ENCODE results near the gene FAIM. TPM values are rescaled to one million over a fixed set of nuclear protein-coding genes. Genes with fewer than 3 reads are reported as not detected.
"Not testable (repeated sequence)": the region's sequence is repeated elsewhere in the genome, so short reads cannot be mapped to it uniquely, and the experiment has no call there.

Gene FAIM
- total RNA-seq, 1 donor from 2014 or later, result 17.5 TPM

GRCh38 chr3:138588445-138588844 lies 20.1 kb upstream of the FAIM start:
- Histone ChIP-seq H3K4me3 (ENCODE audit: low read depth, low read length) (no peak overlapping the region), H3K27me3 (ENCODE audit: control insufficient read depth, insufficient read depth, low read length) (no peaks in the 10 kb centered on the region), H3K36me3 (ENCODE audit: control insufficient read depth, insufficient read depth, low read length) (no peaks in the 10 kb centered on the region)
- DNase-seq (ENCODE audit: low read depth), result no peak
- no peak for TF ChIP-seq CTCF (IDR thresholded peaks at IDR 0.05; ENCODE audit: insufficient read depth, low read length, poor library complexity, severe bottlenecking)

DNA sequence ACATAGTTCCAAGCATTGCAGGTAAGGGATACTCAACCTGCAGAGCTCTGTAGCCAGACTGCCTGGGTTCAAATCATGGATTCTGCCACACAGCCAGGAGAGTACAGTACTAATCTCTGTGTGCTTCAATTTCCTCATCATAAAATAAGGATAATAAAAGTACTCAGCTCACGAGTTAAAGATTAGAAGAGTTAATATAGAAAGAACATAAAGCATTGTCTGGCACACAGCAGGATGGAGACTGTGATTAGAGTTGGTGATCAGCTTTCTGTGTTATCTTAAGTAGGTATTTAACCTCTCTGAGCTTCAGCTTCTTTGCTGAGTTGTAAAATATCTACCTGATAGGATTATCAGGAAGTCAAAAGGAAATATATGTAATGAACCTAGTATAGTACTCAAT lies 17.2 kb upstream of the FAIM start:
- no peak for TF ChIP-seq CTCF (IDR thresholded peaks at IDR 0.05; ENCODE audit: insufficient read depth, low read length, poor library complexity, severe bottlenecking)
- no peaks in the 10 kb centered on the region for H3K27me3 ChIP-seq (ENCODE audit: control insufficient read depth, insufficient read depth, low read length)
- DNase-seq (ENCODE audit: low read depth), result no peak
- H3K36me3 ChIP-seq (ENCODE audit: control insufficient read depth, insufficient read depth, low read length), result no peaks in the 10 kb centered on the region
- H3K4me3 ChIP-seq (ENCODE audit: low read depth, low read length), result no peak overlapping the region

GRCh38 chr3:138593488-138594149 lies 15.0 kb upstream of the FAIM start:
- H3K4me3 ChIP-seq (ENCODE audit: low read depth, low read length), result peak overlapping the region; percentile 81
- DNase-seq (ENCODE audit: low read depth), result no peak
- no peaks in the 10 kb centered on the region for H3K27me3 ChIP-seq (ENCODE audit: control insufficient read depth, insufficient read depth, low read length)
- no peak for TF ChIP-seq CTCF (IDR thresholded peaks at IDR 0.05; ENCODE audit: insufficient read depth, low read length, poor library complexity, severe bottlenecking)
- H3K36me3 ChIP-seq (ENCODE audit: control insufficient read depth, insufficient read depth, low read length), result no peaks in the 10 kb centered on the region

DNA sequence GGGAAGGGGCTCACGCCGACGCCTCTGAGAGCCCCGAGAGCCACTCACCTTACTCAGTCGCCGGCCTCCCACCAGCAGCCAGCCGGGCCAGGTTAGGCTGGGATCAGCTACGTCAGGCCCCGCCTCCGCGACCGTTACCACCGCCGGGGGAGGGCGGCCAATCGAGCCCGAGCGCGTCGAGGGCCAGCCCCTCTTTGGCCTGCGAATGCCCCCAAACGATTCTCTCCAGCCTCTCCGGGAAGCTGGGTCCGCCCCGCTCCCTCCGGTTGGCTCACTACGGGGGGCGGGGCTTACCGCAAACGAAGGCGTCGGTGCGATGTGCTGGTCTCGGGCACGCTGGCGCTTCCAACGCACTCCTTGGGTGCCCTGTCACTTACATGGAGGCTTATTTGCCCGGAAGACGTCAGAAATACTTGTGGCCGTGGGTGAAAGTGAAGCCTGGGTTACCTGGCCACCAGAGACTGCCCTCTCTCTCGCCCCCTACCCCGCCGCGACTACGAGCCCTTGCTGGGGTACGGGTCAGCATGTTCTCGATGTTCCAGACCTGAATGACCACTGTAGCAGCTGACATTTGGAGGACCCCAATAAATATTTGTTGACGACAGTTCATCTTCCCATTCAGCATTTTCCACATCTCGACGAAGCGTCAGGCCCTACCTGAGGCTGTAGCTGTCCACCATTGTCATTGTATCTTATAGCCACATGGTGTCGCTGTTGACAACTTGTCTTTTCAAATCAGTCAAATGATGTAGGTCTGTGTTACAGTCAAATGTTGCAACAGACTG lies 14.2 kb upstream of the FAIM start, which contains the start of gene CEP70:
Gene CEP70, minus strand, starts transcription at position 111 of the 785 bp plus-strand sequence. CDS start 21,333 bp downstream, outside the sequence.
- Histone ChIP-seq H3K36me3 (ENCODE audit: control insufficient read depth, insufficient read depth, low read length) (no peaks in the 10 kb centered on the region), H3K27me3 (ENCODE audit: control insufficient read depth, insufficient read depth, low read length) (no peaks in the 10 kb centered on the region), H3K4me3 (ENCODE audit: low read depth, low read length) (peak within 1 kb of the TSS; percentile 81)
- TF ChIP-seq CTCF (IDR thresholded peaks at IDR 0.05; ENCODE audit: insufficient read depth, low read length, poor library complexity, severe bottlenecking), result peak; percentile 61
- DNase-seq (ENCODE audit: low read depth), result peak; percentile 81

GRCh38 chr3:138594935-138595610 lies 13.5 kb upstream of the FAIM start:
- H3K27me3 ChIP-seq (ENCODE audit: control insufficient read depth, insufficient read depth, low read length), result no peaks in the 10 kb centered on the region
- no peak for TF ChIP-seq CTCF (IDR thresholded peaks at IDR 0.05; ENCODE audit: insufficient read depth, low read length, poor library complexity, severe bottlenecking)
- H3K36me3 ChIP-seq (ENCODE audit: control insufficient read depth, insufficient read depth, low read length), result no peaks in the 10 kb centered on the region
- no peak for DNase-seq (ENCODE audit: low read depth)
- H3K4me3 ChIP-seq (ENCODE audit: low read depth, low read length), result no peak overlapping the region

DNA sequence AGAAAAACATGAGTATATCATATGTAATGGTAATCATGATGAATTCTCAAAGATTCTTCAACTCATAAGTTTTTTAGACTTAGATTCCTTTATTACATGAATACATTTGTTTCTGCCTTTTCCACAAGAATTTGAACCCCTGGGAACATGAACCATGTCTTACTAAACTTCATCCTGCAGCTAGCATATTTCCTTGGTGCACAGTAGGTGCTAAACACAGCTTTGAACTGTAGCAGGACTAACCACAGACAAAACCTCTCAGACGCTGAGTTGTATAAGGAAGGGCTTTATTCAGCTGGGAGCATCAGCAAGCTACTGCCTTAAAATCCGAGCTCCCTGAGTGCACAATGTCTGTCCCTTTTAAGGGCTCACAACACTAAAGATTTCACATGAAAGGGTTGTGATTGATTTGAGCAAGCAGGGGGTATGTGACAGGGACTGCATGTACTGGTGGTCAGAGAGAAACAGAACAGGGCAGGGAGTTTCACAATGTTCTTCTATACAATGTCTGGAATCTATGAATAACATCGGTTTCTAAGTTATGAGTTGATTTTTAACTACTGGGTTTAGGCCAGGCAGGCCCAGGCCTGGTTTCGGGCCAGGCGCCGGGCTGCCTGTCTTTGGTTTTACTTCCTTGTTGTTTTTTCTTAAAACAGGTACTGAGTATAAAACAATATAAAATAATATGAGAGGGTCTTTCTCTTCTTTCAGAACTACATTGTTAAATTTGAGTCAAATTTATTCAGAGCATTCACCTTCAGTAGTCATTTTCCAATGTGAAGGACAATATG lies 11.2 kb upstream of the FAIM start:
- H3K27me3 ChIP-seq (ENCODE audit: control insufficient read depth, insufficient read depth, low read length); DNase-seq (ENCODE audit: low read depth); H3K36me3 ChIP-seq (ENCODE audit: control insufficient read depth, insufficient read depth, low read length); H3K4me3 ChIP-seq (ENCODE audit: low read depth, low read length): not testable (repeated sequence)
